GM19395 (cell line): ENCODE measurements around the gene GAP43.

ENCODE experiments used
- ATAC-seq: cut with Tn5 transposase; IDR thresholded peaks from one replicate; pipeline ENCODE4 v1.9.1; 2021; ENCODE audit warnings: mild to moderate bottlenecking, moderate library complexity; ENCODE audit not compliant: unreplicated experiment

GAP43 gene

GRCh38 chr3:115659253-115660220 is 36.2 kb downstream of the GAP43 start:
- peak; percentile 47 for ATAC-seq

DNA sequence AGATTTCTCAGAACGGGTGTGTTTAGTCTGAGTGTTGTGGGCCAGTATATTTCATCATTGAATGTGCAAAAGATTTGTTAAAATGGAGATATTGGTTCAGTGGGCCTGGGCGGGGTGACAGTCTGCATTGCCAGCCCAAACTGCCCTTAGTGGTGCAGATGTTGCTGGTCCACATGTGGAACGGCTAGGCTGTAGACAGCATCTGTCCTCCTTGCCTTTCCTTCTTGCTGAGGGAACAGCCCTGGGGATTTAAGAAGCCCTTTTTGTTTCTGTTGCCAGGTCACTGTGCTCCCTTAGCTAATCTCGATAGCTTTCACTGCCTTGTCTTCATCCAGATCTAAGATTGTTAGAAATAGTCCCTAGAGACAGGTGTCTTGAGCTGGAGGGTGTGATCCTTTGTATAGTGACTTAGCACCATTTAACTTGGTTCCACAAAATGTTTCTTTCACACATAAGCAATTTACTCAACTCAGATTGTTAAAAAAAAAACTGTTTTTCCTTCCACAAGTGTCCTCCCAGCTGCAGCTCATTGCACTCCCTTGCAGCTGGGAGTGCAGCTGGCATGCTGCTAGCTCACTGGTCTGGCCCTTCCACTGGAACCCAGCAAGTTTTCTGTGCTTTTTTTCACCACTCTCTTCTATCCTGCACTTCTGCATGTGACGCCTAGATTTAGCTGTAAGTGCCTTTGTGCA is 37.5 kb downstream of the GAP43 start:
- no peak for ATAC-seq

DNA sequence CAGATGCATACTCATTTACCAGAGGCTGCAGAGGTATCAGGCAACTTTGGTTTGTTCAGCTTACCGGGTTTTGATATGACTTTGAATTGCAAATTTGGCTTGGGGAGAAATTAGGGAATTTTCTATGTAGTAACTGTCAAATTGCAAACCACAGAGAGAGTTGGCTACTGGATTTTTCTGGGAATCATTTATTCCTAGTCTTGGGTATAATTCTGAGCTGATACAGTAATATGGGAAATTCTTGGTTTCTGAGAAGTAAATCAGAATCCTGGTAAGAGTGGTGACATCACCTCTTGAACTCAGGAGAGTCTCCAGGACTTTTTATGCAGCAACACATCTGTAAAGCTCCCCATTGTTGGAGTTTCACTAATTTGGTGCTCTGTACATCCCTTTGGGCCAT is 39.0 kb downstream of the GAP43 start:
- ATAC-seq: no peak

GRCh38 chr3:115663414-115663813 is 40.1 kb downstream of the GAP43 start:
- no peak for ATAC-seq

DNA sequence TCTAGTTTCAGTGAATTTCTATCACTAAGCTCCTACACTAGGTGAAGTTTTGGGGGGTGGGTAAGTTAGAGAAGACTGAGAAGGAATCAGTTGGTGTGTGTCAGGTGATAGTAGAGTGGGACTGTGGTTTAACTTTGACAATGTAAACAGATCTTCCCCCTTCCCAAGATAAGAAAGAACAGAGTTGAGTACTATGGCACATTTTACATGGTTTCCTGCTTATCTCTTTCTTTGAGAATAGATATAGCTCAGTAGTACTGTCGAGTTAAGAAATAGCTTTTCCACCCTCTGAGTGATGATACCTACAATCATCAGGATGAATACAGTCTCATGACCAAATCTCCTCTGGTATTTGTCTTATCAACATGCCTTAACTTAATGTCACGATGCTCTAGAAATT is 42.8 kb downstream of the GAP43 start:
- no peak for ATAC-seq

DNA sequence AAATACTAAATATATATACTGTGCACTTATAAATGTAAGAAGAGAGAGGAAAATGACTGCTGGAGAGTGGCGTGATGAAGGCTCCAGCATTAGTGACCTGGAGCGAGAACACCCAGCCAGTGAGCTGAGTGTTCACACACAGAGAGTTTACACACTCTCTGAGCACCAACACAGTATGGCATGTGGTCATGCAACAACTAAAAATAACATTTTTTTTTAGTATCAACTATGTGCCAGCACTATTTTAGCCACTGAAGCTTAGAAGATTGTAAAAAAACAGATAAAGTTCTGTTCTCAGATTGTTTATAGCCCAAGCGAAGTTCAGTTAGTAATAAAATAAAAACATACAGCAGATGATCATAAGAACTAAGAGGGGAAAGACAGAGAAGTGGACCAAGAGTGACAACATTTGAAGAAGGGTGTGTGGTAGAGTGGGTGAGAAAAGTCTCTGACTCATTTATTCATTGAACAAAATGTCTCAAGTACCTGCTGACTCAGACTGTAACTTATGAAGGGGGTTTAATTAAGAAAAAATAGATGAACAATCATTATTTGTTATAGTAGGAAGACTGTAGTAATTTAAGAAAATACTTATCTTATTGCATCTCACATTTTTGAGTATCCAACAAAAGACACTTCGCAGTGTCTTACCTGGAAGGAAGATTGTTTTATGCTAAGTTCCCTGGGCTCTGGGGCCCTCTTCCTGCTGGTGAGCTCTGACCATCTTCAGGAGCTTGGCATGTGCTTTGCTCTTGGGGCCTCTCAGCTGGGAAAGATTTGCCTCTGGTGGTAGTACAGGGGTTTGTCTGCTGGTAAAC is 43.8 kb downstream of the GAP43 start:
- peak; percentile 73 for ATAC-seq

DNA sequence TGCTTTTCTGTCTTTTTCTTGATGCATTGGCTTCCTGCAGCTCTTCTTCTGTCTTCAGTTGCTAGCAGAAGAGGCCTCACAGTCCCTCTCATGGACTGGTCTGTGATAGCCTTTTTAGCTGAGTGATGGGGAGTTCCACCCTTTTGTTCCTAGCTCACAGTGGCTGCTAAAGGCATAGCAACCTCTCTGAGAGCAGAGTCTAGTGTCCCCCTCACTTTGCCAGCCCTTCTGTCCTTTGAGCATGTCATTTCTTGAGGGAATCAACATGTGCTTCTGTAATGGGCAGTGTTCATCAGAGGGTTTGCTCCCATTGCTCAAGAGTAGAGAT is 44.4 kb downstream of the GAP43 start:
- peak; percentile 46 for ATAC-seq

DNA sequence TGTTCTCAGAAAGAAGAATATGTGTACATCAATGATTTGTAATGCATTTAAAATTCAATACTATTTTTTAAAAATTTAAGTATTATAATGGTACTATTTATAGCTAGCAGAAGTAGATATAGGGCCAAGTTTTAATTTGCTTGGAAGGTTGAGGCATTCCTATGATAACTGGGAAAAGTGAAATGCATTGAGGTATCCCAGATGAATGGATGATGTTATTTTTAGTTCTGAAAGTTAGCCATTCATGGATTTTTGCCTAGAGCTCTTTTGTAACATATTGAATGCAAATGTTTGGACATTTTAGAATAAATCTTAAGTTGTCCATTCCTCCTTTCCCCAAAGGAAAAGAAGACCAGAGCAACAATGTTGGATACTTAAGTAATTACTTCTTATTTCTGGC is 47.6 kb downstream of the GAP43 start:
- ATAC-seq: no peak

DNA sequence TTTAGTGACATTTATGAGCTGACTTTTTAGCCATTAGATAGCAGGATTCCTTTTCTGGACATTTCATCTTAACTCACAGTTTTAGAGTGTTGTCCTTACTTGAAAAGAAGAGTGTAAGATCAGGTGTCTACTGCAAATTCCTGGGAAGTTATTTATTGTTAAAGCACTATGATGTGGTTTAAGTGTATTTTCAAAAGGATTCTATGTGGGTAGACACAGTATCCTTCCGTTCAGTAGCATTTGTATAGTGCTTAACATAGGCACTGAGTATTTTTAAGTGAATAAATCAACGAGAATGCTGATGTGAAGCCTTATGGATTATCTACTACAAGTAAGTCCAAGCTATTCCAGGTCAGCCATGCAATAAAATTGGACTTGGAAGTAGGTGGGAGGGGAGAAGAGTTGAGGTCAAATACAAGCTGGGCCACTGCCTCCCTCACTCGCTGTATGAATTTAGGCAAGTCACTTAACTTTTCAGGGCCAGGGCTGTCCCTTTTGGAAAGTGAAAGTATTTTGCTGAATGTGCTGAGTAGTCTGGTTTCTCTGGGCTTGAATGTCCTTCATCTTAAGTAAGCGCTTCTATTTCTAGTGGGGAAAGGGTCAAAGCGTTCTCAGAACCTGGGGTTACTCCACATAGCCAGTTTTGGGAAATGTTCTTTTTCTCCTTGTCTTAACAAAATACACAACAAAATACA is 48.6 kb downstream of the GAP43 start:
- ATAC-seq: no peak

DNA sequence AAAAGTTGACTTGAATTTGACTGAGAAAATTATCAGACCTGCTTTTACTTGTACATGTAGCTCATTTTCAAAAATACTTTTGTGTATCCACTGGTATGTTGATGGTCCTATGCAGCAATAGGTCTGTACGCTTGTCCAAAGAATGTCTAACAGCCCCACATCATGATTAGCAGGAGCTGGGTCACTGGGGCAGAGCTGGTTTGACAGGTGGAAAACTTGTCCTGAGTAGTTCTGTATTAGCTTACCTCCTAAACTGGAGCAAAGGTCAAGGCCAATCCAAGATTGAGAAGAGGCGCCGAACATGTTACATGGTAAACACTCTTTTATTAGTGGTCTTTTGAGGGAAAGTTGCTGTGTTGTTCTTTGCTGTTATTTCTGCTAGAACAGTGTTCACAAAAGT is 50.6 kb downstream of the GAP43 start:
- ATAC-seq: no peak

GRCh38 chr3:115676336-115676735 is 53.0 kb downstream of the GAP43 start:
- no peak for ATAC-seq

- ATAC-seq: no peak
Observed at GRCh38 chr3:115680803-115681345, 57.6 kb downstream of the GAP43 start.

- no peak for ATAC-seq
Observed at GRCh38 chr3:115681736-115682135, 58.4 kb downstream of the GAP43 start.

DNA sequence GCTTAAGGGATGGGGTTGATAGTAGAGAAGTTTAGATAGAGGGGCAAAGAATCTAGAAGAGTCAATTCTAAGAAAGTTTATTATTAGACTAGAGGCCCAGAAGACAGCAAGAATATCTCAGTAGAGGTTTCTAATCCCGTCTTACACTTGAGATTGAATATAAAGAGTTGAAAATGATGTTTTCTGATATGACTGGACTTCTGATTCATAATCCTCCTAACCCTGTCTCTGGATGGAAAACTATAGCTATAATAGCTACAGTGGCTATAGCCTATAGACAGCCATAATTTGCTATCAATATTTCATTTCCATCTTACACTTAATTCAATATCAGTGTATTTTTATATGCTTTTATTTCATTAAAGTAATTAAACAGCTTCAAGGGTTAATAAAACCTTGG is 60.0 kb downstream of the GAP43 start:
- no peak for ATAC-seq

- no peak for ATAC-seq
Observed at GRCh38 chr3:115683773-115684172, 60.5 kb downstream of the GAP43 start.

GRCh38 chr3:115685097-115685496 is 61.8 kb downstream of the GAP43 start:
- ATAC-seq: peak; percentile 86

DNA sequence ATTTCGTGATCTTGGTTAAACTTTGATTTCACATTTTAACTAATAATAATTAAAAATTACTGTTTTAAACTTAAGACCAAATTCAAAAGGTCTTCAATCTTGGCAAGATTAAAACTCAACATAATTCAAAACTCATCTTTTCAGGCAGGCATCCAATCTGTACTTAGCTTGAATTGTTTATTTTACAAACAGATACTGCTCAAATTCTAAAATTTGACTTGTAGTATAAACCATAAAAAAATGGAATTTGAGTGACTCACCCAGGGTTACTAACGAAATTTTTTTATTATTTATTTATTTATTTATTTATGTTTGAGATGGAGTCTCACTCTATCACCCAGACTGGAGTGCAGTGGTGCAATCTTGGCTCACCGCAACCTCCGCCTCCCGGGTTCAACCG is 64.4 kb downstream of the GAP43 start:
- ATAC-seq: no peak

GRCh38 chr3:115688418-115688817 is 65.1 kb downstream of the GAP43 start:
- no peak for ATAC-seq

DNA sequence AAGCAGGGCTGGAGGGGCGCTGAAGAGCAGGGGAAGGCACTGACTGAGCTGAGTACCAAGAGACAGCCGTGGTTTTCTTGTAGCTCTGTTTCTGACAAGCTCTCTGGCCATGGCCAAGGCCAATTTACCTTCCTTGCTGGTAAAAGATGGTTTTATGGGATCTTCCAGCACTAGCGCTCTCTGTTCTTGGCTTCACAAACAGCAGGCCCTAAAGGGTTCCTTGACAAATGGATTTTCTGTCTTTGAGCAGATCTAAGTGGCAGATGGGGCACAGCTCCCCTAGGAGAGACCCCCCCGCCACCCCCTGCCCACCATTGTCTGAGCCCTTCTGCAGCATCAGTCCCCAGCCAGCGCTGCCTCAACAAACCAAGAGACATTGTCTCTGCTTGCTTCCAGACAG is 66.6 kb downstream of the GAP43 start:
- no peak for ATAC-seq

GRCh38 chr3:115691964-115692363 is 68.7 kb downstream of the GAP43 start:
- no peak for ATAC-seq
